Natural killer cell (primary cell): ENCODE measurements around the gene OSGIN1. TPM values are rescaled to one million over a fixed set of nuclear protein-coding genes. Genes with fewer than 3 reads are reported as not detected.

Source experiments
- ATAC-seq, 3 donors: fragments of 150-1000 bp in 2 of 3; fragments of 200-7000 bp in 1 of 3; cut with Tn5 transposase; 1 replicate in 1 of 3; 2 replicates in 2 of 3; pipeline ENCODE4 v1.10.0; 2021; ENCODE audit warnings: mild to moderate bottlenecking in 2 of 3, moderate library complexity in 2 of 3
- DNase-seq, 2 donors: peaks; one replicate each; pipeline versions ENCODE4 v3.0.0 to v3.0.0-alpha.2; 2013 to 2021; ENCODE audit warnings: mixed read lengths in 1 of 2
- H3K27ac ChIP-seq: one replicate; pipeline ENCODE4 v1.5.1; 2013; ENCODE audit warnings: mild to moderate bottlenecking, low read length
- H3K27me3 ChIP-seq: one replicate; pipeline ENCODE4 v1.6.1; 2013; ENCODE audit warnings: low read length; ENCODE audit not compliant: control insufficient read depth, insufficient read depth
- H3K36me3 ChIP-seq: one replicate; pipeline ENCODE4 v1.6.1; 2013; ENCODE audit warnings: low read length; ENCODE audit not compliant: control insufficient read depth, insufficient read depth
- H3K4me1 ChIP-seq: one replicate; pipeline ENCODE4 v1.6.1; 2013; ENCODE audit warnings: low read length; ENCODE audit not compliant: control insufficient read depth, insufficient read depth
- H3K4me3 ChIP-seq: one replicate; pipeline ENCODE4 v1.5.1; 2013; ENCODE audit warnings: low read length
- H3K9me3 ChIP-seq: one replicate; pipeline ENCODE4 v1.6.1; 2013; ENCODE audit warnings: low read length; ENCODE audit not compliant: control insufficient read depth, insufficient read depth
- H3K27ac Mint-ChIP-seq, 2 donors: one replicate each; pipeline ENCODE4 v1.8.0; 2022; ENCODE audit warnings: mild to moderate bottlenecking in 2 of 2, mixed read lengths in 2 of 2, moderate library complexity in 1 of 2
- H3K27me3 Mint-ChIP-seq, 2 donors: one replicate each; pipeline ENCODE4 v1.8.0; 2022; ENCODE audit warnings: low read depth in 2 of 2, mixed read lengths in 2 of 2
- H3K36me3 Mint-ChIP-seq: one replicate; pipeline ENCODE4 v1.8.0; 2022; ENCODE audit warnings: mixed read lengths
- H3K4me1 Mint-ChIP-seq, 2 donors: one replicate each; pipeline ENCODE4 v1.8.0; 2022; ENCODE audit warnings: mixed read lengths in 2 of 2
- H3K4me3 Mint-ChIP-seq: one replicate; pipeline ENCODE4 v1.8.0; 2022; ENCODE audit warnings: mild to moderate bottlenecking, moderate library complexity, mixed read lengths
- H3K9me3 Mint-ChIP-seq, 2 donors: one replicate each; pipeline ENCODE4 v1.8.0; 2022; ENCODE audit warnings: mixed read lengths in 2 of 2
- CTCF ChIP-seq: fragments of 200-600 bp; IDR thresholded peaks from one replicate; pipeline ENCODE4 v1.8.0; 2022; ENCODE audit warnings: antibody characterized with exemption
- WGBS: methylation state at CpG from one replicate; pipeline ENCODE4 v1.1.7; 2013; ENCODE audit warnings: missing lambda C conversion rate; ENCODE audit not compliant: insufficient coverage; 5-methylcytosine and 5-hydroxymethylcytosine counted together
- intact Hi-C: fragments of 100-400 bp; cut with micrococcal nuclease; formaldehyde crosslinking; loops from one replicate; pipeline ENCODE4 v1.14.2; 2022
- total RNA-seq, 4 donors: library from RNA; stranded (reverse); fragments of 120-200 nt in 1 of 4; gene quantifications; one replicate each; pipeline versions ENCODE4 v1.2.3 to v1.2.4, GENCODE V29; 2013 to 2022

The OSGIN1 gene
- total RNA-seq, 3 donors from 2014 or later (not counting 1 experiment from before 2014, with no cell fraction given): 3.9 to 4.1 (median 4.0) TPM

- H3K4me1 Mint-ChIP-seq: peaks cover 0 to 5% of the 10 kb centered on the region in 2 donors
- no peak overlapping the region for H3K27ac Mint-ChIP-seq
- no peak overlapping the region for H3K4me3 Mint-ChIP-seq
- Histone ChIP-seq H3K9me3 (no peaks in the 10 kb centered on the region), H3K4me1 (no peaks in the 10 kb centered on the region), H3K36me3 (no peaks in the 10 kb centered on the region), H3K27me3 (peaks cover 8% of the 10 kb centered on the region), H3K27ac (no peak overlapping the region), H3K4me3 (no peak overlapping the region)
- no peaks in the 10 kb centered on the region for H3K36me3 Mint-ChIP-seq
- DNase-seq (no peak), ATAC-seq (no peak)
- peaks cover 0 to 14% of the 10 kb centered on the region in 2 donors for H3K27me3 Mint-ChIP-seq
- H3K9me3 Mint-ChIP-seq: no peaks in the 10 kb centered on the region
- no peak for TF ChIP-seq CTCF
- 93% methylated on average over 36 of the region's 36 CpGs for WGBS
- intact Hi-C loops: no loop called here
Observed at GRCh38 chr16:83965444-83966152, 12.6 kb downstream of the OSGIN1 start.

DNA sequence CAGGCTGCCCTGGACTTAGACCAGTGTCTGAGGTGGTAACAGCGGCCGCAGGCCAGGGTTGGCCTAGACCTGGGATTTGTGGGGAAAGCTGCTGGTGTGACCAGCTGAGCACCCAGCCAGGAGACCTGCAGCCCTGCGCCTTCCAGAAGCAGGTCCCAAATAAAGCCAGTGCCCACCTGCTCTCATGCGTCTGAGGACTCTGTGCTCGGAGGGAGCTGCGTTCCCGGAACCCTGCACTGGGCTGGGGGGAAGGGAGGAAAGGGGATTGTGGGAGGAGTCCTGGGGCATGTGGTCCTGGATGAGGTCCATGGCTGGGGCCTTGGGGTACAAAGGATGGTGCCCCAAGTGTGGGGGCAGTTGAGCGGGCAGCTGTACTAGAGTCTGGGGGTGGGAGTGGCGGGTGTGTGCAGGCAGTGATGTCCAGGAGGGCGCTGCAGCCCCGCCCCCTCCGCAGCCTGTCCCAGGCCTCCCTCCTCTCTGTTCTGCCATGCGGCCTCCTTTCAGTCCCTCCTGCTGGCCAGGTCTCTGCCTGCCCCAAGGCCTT lies 13.2 kb downstream of the OSGIN1 start:
- no peak for ATAC-seq
- Mint-ChIP-seq H3K4me3 (no peak overlapping the region), H3K27ac (no peak overlapping the region), H3K27me3 (peaks cover 0 to 14% of the 10 kb centered on the region in 2 donors), H3K9me3 (no peaks in the 10 kb centered on the region), H3K4me1 (peaks cover 0 to 5% of the 10 kb centered on the region in 2 donors), H3K36me3 (no peaks in the 10 kb centered on the region)
- Histone ChIP-seq H3K4me3 (no peak overlapping the region), H3K27ac (no peak overlapping the region), H3K36me3 (no peaks in the 10 kb centered on the region), H3K9me3 (no peaks in the 10 kb centered on the region), H3K27me3 (peaks cover 8% of the 10 kb centered on the region), H3K4me1 (no peaks in the 10 kb centered on the region)
- intact Hi-C loops: no loop called here
- no peak for TF ChIP-seq CTCF
- 94% methylated on average over 13 of the region's 13 CpGs for WGBS
- DNase-seq: no peak

- H3K36me3 ChIP-seq: no peaks in the 10 kb centered on the region
- 91% methylated on average over 2 of the region's 2 CpGs for WGBS
- Mint-ChIP-seq H3K4me1 (peaks cover 0 to 5% of the 10 kb centered on the region in 2 donors), H3K27me3 (peaks cover 0 to 14% of the 10 kb centered on the region in 2 donors), H3K4me3 (no peak overlapping the region), H3K36me3 (no peaks in the 10 kb centered on the region), H3K27ac (no peak overlapping the region), H3K9me3 (no peaks in the 10 kb centered on the region)
- H3K4me1 ChIP-seq: no peaks in the 10 kb centered on the region
- ATAC-seq (no peak), DNase-seq (no peak)
- H3K27me3 ChIP-seq: peaks cover 8% of the 10 kb centered on the region
- no peak for TF ChIP-seq CTCF
- no peak overlapping the region for H3K4me3 ChIP-seq
- intact Hi-C loops: no loop called here
- H3K9me3 ChIP-seq: no peaks in the 10 kb centered on the region
- H3K27ac ChIP-seq: no peak overlapping the region
Observed at GRCh38 chr16:83967091-83967490, 14.1 kb downstream of the OSGIN1 start.
